Measurements from ENCODE around the gene PNPLA8. TPM values are rescaled to one million over a fixed set of nuclear protein-coding genes. Genes with fewer than 3 reads are reported as not detected.

The PNPLA8 gene
- total RNA-seq, 1 donor from 2014 or later: 26.3 TPM

DNA sequence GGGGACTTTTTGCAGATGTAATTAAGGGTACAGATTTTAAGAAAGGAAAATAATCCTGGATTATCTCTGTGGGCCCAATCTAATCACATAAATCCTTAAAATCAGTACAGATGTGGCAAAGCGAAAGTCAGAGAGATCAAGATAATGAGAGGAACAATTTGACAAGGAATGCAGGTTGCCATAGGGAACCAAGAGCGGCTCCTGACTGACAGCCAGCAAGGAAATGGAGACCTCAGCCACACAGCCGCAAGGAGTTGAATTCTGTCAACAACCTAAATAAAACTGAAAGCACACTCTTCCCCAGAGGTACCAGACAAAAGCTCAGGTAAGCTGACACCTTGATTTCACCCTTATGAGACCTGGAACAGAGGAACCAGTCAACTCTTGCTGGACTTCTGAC is 3.4 kb upstream of the PNPLA8 start:
- no peak for FAIRE-seq

DNA sequence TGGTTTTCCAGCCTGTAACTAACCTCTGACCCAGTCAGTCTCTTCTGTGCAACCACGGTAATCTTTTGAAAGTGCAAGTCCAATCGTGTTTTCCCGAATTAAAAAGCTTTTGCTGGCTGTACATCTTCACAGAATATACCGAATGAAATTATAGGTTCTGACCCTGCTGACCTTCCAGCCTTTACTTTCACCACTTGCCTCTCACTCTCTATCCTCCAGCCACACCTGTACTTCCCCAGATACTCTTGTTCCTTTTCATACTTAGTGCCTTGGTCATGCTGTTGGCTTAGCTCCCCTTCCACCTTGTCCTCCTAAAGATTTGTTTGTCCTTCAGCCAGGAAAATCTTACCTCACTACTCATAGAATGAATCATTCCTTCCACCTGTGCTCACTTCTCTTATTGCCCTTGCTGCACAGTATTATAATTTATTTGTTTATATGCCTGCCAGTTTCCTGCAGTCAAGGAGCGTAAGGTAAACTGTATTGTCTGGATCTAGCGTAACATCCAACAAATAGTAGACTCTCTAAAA is 2.3 kb upstream of the PNPLA8 start:
- TF ChIP-seq, protein P1, sequence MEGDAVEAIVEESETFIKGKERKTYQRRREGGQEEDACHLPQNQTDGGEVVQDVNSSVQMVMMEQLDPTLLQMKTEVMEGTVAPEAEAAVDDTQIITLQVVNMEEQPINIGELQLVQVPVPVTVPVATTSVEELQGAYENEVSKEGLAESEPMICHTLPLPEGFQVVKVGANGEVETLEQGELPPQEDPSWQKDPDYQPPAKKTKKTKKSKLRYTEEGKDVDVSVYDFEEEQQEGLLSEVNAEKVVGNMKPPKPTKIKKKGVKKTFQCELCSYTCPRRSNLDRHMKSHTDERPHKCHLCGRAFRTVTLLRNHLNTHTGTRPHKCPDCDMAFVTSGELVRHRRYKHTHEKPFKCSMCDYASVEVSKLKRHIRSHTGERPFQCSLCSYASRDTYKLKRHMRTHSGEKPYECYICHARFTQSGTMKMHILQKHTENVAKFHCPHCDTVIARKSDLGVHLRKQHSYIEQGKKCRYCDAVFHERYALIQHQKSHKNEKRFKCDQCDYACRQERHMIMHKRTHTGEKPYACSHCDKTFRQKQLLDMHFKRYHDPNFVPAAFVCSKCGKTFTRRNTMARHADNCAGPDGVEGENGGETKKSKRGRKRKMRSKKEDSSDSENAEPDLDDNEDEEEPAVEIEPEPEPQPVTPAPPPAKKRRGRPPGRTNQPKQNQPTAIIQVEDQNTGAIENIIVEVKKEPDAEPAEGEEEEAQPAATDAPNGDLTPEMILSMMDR (IDR thresholded peaks at IDR 0.05; ENCODE audit: insufficient read depth, low read length, severe bottlenecking): no peak
- Histone ChIP-seq H3K27me3 (ENCODE audit: control insufficient read depth, insufficient read depth, low read length) (no peaks in the 10 kb centered on the region), H3K36me3 (ENCODE audit: control insufficient read depth, insufficient read depth, low read length) (no peaks in the 10 kb centered on the region), H3K4me3 (ENCODE audit: low read depth, low read length) (no peak overlapping the region)
- DNase-seq (ENCODE audit: low read depth) (peak; percentile 94), FAIRE-seq (no peak)

More for the DNA sequence above, 3.4 kb upstream of the PNPLA8 start:
- H3K27me3 ChIP-seq (ENCODE audit: control insufficient read depth, insufficient read depth, low read length): no peaks in the 10 kb centered on the region
- no peaks in the 10 kb centered on the region for H3K36me3 ChIP-seq (ENCODE audit: control insufficient read depth, insufficient read depth, low read length)
- no peak for DNase-seq (ENCODE audit: low read depth)
- no peak overlapping the region for H3K4me3 ChIP-seq (ENCODE audit: low read depth, low read length)
- TF ChIP-seq, protein P1 (IDR thresholded peaks at IDR 0.05; ENCODE audit: insufficient read depth, low read length, severe bottlenecking): no peak

DNA sequence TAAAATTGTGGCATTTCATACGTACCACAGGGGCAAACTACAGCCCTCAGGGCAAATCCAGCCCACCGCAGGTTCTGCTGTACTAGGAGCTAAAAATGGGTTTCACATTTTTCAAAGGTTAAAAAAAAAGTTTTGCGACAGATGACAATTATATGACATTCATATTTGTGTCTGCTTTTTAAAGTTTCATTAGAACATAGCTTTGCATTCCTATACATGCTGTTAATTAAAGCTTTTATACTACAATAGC is 758 bp upstream of the PNPLA8 start:
- DNase-seq (ENCODE audit: low read depth) (no peak), FAIRE-seq (no peak)
- no peaks in the 10 kb centered on the region for H3K27me3 ChIP-seq (ENCODE audit: control insufficient read depth, insufficient read depth, low read length)
- peak overlapping the region; percentile 98 for H3K4me3 ChIP-seq (ENCODE audit: low read depth, low read length)
- TF ChIP-seq, protein P1 (IDR thresholded peaks at IDR 0.05; ENCODE audit: insufficient read depth, low read length, severe bottlenecking): no peak
- H3K36me3 ChIP-seq (ENCODE audit: control insufficient read depth, insufficient read depth, low read length): no peaks in the 10 kb centered on the region

DNA sequence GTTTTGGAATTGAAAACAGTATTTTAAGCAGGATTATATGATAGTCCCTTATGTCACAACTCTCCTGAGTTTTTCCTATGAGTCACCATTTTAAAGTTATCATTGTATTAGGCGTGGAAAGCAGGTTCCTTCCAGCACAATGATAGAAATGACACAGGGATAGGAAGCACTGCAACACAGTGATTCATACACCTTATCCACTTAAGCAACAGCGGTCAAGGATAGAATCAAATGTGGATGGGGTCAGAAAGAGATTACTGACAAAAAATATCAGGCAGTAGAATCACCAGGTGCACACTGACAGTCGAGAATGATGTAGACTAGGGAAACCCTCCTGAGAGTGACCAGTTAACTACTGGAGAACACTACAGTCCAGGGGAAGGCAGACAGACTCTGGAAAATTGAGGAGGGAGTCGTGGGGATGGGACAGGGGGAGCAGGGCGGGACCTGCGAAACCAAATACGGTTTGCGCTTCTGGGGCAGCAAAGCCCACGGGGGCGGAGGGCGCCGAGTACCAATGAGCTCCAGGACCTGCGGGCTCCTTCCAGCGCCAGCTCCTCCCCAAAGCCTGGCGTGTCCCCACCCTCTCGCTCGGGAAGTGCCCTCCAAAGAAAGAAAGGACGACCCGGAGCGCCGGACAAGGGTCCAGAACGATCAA is 479 bp downstream of the PNPLA8 start:
- peak; percentile 93 for DNase-seq (ENCODE audit: low read depth)
- FAIRE-seq: no peak
- H3K36me3 ChIP-seq (ENCODE audit: control insufficient read depth, insufficient read depth, low read length): no peaks in the 10 kb centered on the region
- no peaks in the 10 kb centered on the region for H3K27me3 ChIP-seq (ENCODE audit: control insufficient read depth, insufficient read depth, low read length)
- TF ChIP-seq, protein P1 (IDR thresholded peaks at IDR 0.05; ENCODE audit: insufficient read depth, low read length, severe bottlenecking): no peak
- peak overlapping the region; percentile 98 for H3K4me3 ChIP-seq (ENCODE audit: low read depth, low read length)

DNA sequence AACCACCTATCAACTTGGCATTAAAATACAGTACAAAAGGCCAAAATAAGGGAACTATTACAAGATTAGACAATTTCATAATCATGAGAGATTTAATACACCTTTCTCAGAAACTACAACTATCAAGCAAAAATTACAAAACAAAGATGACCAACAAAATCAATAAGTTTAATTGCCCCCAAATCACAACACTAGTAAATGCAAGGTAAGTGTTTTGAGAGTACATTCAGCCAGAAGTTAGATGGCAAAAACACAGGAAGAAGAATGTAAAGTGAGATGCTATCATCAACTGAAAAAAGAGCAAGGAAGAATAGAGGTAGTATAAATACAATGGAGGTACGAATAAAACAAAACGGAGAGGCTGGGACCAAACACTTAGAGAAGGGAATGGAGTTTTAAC is 3.2 kb downstream of the PNPLA8 start:
- TF ChIP-seq, protein P1 (IDR thresholded peaks at IDR 0.05; ENCODE audit: insufficient read depth, low read length, severe bottlenecking): no peak
- DNase-seq (ENCODE audit: low read depth) (no peak), FAIRE-seq (no peak)
- Histone ChIP-seq H3K27me3 (ENCODE audit: control insufficient read depth, insufficient read depth, low read length) (no peaks in the 10 kb centered on the region), H3K4me3 (ENCODE audit: low read depth, low read length) (no peak overlapping the region), H3K36me3 (ENCODE audit: control insufficient read depth, insufficient read depth, low read length) (no peaks in the 10 kb centered on the region)

DNA sequence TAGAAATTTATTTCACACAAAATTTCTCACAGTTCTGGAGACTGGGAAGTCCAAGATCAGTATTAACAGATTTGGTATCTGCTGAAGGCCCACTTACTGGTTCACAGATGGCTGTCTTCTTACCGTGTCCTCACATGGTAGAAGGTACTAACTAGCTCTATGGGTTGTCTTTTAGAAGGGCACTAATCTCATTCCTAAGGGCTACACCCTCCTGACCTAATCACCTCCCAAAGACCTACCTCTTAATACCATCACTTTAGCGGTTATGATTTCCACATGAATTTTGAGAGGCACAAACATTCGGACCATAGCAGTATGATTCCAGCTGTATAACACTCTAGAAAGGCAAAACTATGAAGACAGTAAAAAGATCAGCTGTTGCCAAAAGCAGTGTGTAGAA is 8.0 kb downstream of the PNPLA8 start:
- no peaks in the 10 kb centered on the region for H3K36me3 ChIP-seq (ENCODE audit: control insufficient read depth, insufficient read depth, low read length)

More for the DNA sequence above, 8.0 kb downstream of the PNPLA8 start:
- no peak overlapping the region for H3K4me3 ChIP-seq (ENCODE audit: low read depth, low read length)
- FAIRE-seq (no peak), DNase-seq (ENCODE audit: low read depth) (no peak)
- no peaks in the 10 kb centered on the region for H3K27me3 ChIP-seq (ENCODE audit: control insufficient read depth, insufficient read depth, low read length)
- TF ChIP-seq, protein P1 (IDR thresholded peaks at IDR 0.05; ENCODE audit: insufficient read depth, low read length, severe bottlenecking): no peak

Data from bronchial epithelial cell (primary cell).